MV-4-11 (cell line): Measurements from ENCODE around the gene TUBB.
"Not testable (repeated sequence)": the region's sequence is repeated elsewhere in the genome, so short reads cannot be mapped to it uniquely, and the experiment has no call there.

Experiments
- DNase-seq: peaks from one replicate; lab custom pipeline; 2025; lab: John Stamatoyannopoulos, UW

The TUBB gene

GRCh38 chr6:30741063-30741779 lies 21.1 kb downstream of the TUBB start:
- no peak for DNase-seq

- DNase-seq: no peak
Observed at GRCh38 chr6:30741789-30742315, 21.7 kb downstream of the TUBB start.

- DNase-seq: peak; percentile 97
Observed at GRCh38 chr6:30742316-30743098, 22.4 kb downstream of the TUBB start, which contains the start of gene FLOT1. FLOT1 (minus strand) TSS chr6:30742687; CDS start chr6:30742189, 498 bp downstream.

- no peak for DNase-seq
Observed at GRCh38 chr6:30743099-30744053, 23.2 kb downstream of the TUBB start.

GRCh38 chr6:30744054-30744805 lies 24.1 kb downstream of the TUBB start, which contains the start of gene IER3:
IER3 (minus strand) TSS chr6:30744547; CDS start chr6:30744518, 29 bp downstream.
- DNase-seq: peak; percentile 74

GRCh38 chr6:30747300-30747687 lies 27.1 kb downstream of the TUBB start:
- no peak for DNase-seq

GRCh38 chr6:30747902-30748769 lies 28.0 kb downstream of the TUBB start:
- no peak for DNase-seq

- no peak for DNase-seq
Observed at GRCh38 chr6:30748851-30749540, 28.8 kb downstream of the TUBB start.

- no peak for DNase-seq
Observed at GRCh38 chr6:30749554-30750378, 29.6 kb downstream of the TUBB start.

GRCh38 chr6:30750379-30750668 lies 30.2 kb downstream of the TUBB start:
- no peak for DNase-seq

- DNase-seq: peak; percentile 83
Observed at GRCh38 chr6:30752157-30752927, 32.2 kb downstream of the TUBB start.

- no peak for DNase-seq
Observed at GRCh38 chr6:30754631-30755030, 34.5 kb downstream of the TUBB start.

GRCh38 chr6:30756405-30757003 lies 36.4 kb downstream of the TUBB start:
- DNase-seq: not testable (repeated sequence)

- DNase-seq: no peak
Observed at GRCh38 chr6:30757261-30757904, 37.2 kb downstream of the TUBB start.

GRCh38 chr6:30759575-30760239 lies 39.6 kb downstream of the TUBB start:
- no peak for DNase-seq

- DNase-seq: peak; percentile 27
Observed at GRCh38 chr6:30760549-30760948, 40.4 kb downstream of the TUBB start.
